NCI-H2081 (cell line): ENCODE measurements around the gene NOL4L.

Source experiments
- DNase-seq, 2 experiments: peaks; one replicate each; lab custom pipeline; 2025; lab: John Stamatoyannopoulos, UW

NOL4L gene

GRCh38 chr20:32541323-32542258 lies 43.5 kb downstream of the NOL4L start:
- peak; percentile 20 to 23 for DNase-seq

GRCh38 chr20:32539817-32540675 lies 45.1 kb downstream of the NOL4L start:
- no peak for DNase-seq

- no peak for DNase-seq
Observed at GRCh38 chr20:32539026-32539816, 45.9 kb downstream of the NOL4L start.

GRCh38 chr20:32538526-32538939 lies 46.6 kb downstream of the NOL4L start:
- peak; percentile 38 to 53 for DNase-seq

GRCh38 chr20:32537657-32538525 lies 47.2 kb downstream of the NOL4L start:
- no peak for DNase-seq

- DNase-seq: peak; percentile 96
Observed at GRCh38 chr20:32536851-32537656, 48.1 kb downstream of the NOL4L start.

GRCh38 chr20:32535953-32536823 lies 48.9 kb downstream of the NOL4L start:
- peak; percentile 97 to 98 for DNase-seq

GRCh38 chr20:32535316-32535952 lies 49.7 kb downstream of the NOL4L start:
- DNase-seq: peak; percentile 33 to 69

GRCh38 chr20:32534661-32535240 lies 50.4 kb downstream of the NOL4L start:
- no peak for DNase-seq

- no peak for DNase-seq
Observed at GRCh38 chr20:32533732-32534131, 51.4 kb downstream of the NOL4L start.

- DNase-seq: no peak
Observed at GRCh38 chr20:32532246-32532645, 52.9 kb downstream of the NOL4L start.

- no peak for DNase-seq
Observed at GRCh38 chr20:32528905-32529670, 56.0 kb downstream of the NOL4L start.

GRCh38 chr20:32528171-32528891 lies 56.8 kb downstream of the NOL4L start:
- peak; percentile 40 to 51 for DNase-seq

- peak; percentile 39 to 48 for DNase-seq
Observed at GRCh38 chr20:32527447-32528055, 57.6 kb downstream of the NOL4L start.

GRCh38 chr20:32527052-32527446 lies 58.1 kb downstream of the NOL4L start:
- DNase-seq: no peak

GRCh38 chr20:32526541-32526940 lies 58.6 kb downstream of the NOL4L start:
- no peak for DNase-seq
